Natural killer cell (primary cell): ENCODE data around the gene RNASE13. TPM values are rescaled to one million over a fixed set of nuclear protein-coding genes. Genes with fewer than 3 reads are reported as not detected.

Source experiments
- ATAC-seq, 3 donors: fragments of 150-1000 bp in 2 of 3; fragments of 200-7000 bp in 1 of 3; cut with Tn5 transposase; 1 replicate in 1 of 3; 2 replicates in 2 of 3; pipeline ENCODE4 v1.10.0; 2021; ENCODE audit warnings: mild to moderate bottlenecking in 2 of 3, moderate library complexity in 2 of 3
- DNase-seq, 2 donors: peaks; one replicate each; pipeline versions ENCODE4 v3.0.0 to v3.0.0-alpha.2; 2013 to 2021; ENCODE audit warnings: mixed read lengths in 1 of 2
- H3K27ac ChIP-seq: one replicate; pipeline ENCODE4 v1.5.1; 2013; ENCODE audit warnings: mild to moderate bottlenecking, low read length
- H3K27me3 ChIP-seq: one replicate; pipeline ENCODE4 v1.6.1; 2013; ENCODE audit warnings: low read length; ENCODE audit not compliant: control insufficient read depth, insufficient read depth
- H3K36me3 ChIP-seq: one replicate; pipeline ENCODE4 v1.6.1; 2013; ENCODE audit warnings: low read length; ENCODE audit not compliant: control insufficient read depth, insufficient read depth
- H3K4me1 ChIP-seq: one replicate; pipeline ENCODE4 v1.6.1; 2013; ENCODE audit warnings: low read length; ENCODE audit not compliant: control insufficient read depth, insufficient read depth
- H3K4me3 ChIP-seq: one replicate; pipeline ENCODE4 v1.5.1; 2013; ENCODE audit warnings: low read length
- H3K9me3 ChIP-seq: one replicate; pipeline ENCODE4 v1.6.1; 2013; ENCODE audit warnings: low read length; ENCODE audit not compliant: control insufficient read depth, insufficient read depth
- H3K27ac Mint-ChIP-seq, 2 donors: one replicate each; pipeline ENCODE4 v1.8.0; 2022; ENCODE audit warnings: mild to moderate bottlenecking in 2 of 2, mixed read lengths in 2 of 2, moderate library complexity in 1 of 2
- H3K27me3 Mint-ChIP-seq, 2 donors: one replicate each; pipeline ENCODE4 v1.8.0; 2022; ENCODE audit warnings: low read depth in 2 of 2, mixed read lengths in 2 of 2
- H3K36me3 Mint-ChIP-seq: one replicate; pipeline ENCODE4 v1.8.0; 2022; ENCODE audit warnings: mixed read lengths
- H3K4me1 Mint-ChIP-seq, 2 donors: one replicate each; pipeline ENCODE4 v1.8.0; 2022; ENCODE audit warnings: mixed read lengths in 2 of 2
- H3K4me3 Mint-ChIP-seq: one replicate; pipeline ENCODE4 v1.8.0; 2022; ENCODE audit warnings: mild to moderate bottlenecking, moderate library complexity, mixed read lengths
- H3K9me3 Mint-ChIP-seq, 2 donors: one replicate each; pipeline ENCODE4 v1.8.0; 2022; ENCODE audit warnings: mixed read lengths in 2 of 2
- WGBS: methylation state at CpG from one replicate; pipeline ENCODE4 v1.1.7; 2013; ENCODE audit warnings: missing lambda C conversion rate; ENCODE audit not compliant: insufficient coverage; 5-methylcytosine and 5-hydroxymethylcytosine counted together
- intact Hi-C: fragments of 100-400 bp; cut with micrococcal nuclease; formaldehyde crosslinking; loops from one replicate; pipeline ENCODE4 v1.14.2; 2022
- total RNA-seq, 4 donors: library from RNA; stranded (reverse); fragments of 120-200 nt in 1 of 4; gene quantifications; one replicate each; pipeline versions ENCODE4 v1.2.3 to v1.2.4, GENCODE V29; 2013 to 2022
- TF ChIP-seq, protein P1 (sequence below): fragments of 200-600 bp; IDR thresholded peaks from one replicate; pipeline ENCODE4 v1.8.0; 2022; ENCODE audit warnings: antibody characterized with exemption

RNASE13 gene
- total RNA-seq, 3 donors from 2014 or later (not counting 1 experiment from before 2014, with no cell fraction given) = not detected

DNA sequence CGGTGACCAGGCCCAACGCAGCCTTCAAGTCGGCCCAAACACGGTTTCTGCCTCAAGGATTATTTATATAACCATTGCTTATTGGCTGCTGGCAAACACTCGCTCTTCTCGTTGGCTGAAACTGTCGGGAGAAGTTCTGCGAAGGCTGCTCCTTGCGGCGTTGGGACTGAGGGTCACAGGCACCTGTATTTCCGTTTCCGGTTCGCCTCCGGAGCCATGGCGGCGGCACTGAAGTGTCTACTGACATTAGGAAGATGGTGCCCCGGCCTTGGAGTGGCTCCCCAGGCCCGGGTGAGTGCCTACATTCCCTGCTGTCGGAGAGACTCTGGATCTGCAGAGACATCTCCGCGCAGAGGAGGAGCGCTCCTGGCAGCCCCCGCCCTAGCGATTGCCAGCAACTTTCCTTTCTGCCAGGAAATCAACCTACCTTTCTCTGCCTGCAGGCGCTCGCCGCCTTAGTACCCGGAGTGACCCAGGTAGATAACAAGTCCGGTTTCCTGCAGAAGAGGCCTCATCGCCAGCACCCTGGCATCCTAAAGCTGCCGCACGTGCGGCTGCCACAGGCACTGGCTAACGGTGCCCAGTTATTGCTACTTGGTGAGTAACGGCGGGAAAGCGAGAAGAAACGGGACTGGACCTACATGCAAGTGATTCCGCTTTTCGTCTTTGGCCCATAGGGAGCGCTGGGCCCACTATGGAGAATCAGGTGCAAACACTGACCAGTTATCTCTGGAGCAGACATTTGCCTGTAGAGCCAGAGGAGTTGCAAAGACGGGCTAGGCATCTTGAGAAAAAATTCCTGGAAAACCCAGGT is 44.6 kb downstream of the RNASE13 start, which contains the start of gene METTL17:
Gene METTL17 (plus strand): TSS at position 194 of the 814 bp plus-strand sequence. CDS start 23 bp downstream, at position 217.
- Histone ChIP-seq H3K27me3 (no peaks in the 10 kb centered on the region), H3K27ac (peak within 1 kb of the TSS; percentile 58), H3K36me3 (peaks cover 29% of the 10 kb centered on the region), H3K4me1 (peaks cover 16% of the 10 kb centered on the region), H3K9me3 (no peaks in the 10 kb centered on the region), H3K4me3 (peak within 1 kb of the TSS; percentile 74)
- Mint-ChIP-seq H3K27ac (peak within 1 kb of the TSS; percentile 78 to 88), H3K9me3 (no peaks in the 10 kb centered on the region), H3K4me3 (peak within 1 kb of the TSS; percentile 91), H3K4me1 (peaks cover 22 to 31% of the 10 kb centered on the region in 2 donors), H3K36me3 (peaks cover 6% of the 10 kb centered on the region), H3K27me3 (no peaks in the 10 kb centered on the region)
- DNase-seq = peak; percentile 62 to 94
- intact Hi-C loops = no loop called here
- under 1% methylated on average over 41 of the region's 42 CpGs for WGBS
- TF ChIP-seq, protein P1, sequence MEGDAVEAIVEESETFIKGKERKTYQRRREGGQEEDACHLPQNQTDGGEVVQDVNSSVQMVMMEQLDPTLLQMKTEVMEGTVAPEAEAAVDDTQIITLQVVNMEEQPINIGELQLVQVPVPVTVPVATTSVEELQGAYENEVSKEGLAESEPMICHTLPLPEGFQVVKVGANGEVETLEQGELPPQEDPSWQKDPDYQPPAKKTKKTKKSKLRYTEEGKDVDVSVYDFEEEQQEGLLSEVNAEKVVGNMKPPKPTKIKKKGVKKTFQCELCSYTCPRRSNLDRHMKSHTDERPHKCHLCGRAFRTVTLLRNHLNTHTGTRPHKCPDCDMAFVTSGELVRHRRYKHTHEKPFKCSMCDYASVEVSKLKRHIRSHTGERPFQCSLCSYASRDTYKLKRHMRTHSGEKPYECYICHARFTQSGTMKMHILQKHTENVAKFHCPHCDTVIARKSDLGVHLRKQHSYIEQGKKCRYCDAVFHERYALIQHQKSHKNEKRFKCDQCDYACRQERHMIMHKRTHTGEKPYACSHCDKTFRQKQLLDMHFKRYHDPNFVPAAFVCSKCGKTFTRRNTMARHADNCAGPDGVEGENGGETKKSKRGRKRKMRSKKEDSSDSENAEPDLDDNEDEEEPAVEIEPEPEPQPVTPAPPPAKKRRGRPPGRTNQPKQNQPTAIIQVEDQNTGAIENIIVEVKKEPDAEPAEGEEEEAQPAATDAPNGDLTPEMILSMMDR = no peak
- ATAC-seq = peak; percentile 90 to 94 (median 93)

DNA sequence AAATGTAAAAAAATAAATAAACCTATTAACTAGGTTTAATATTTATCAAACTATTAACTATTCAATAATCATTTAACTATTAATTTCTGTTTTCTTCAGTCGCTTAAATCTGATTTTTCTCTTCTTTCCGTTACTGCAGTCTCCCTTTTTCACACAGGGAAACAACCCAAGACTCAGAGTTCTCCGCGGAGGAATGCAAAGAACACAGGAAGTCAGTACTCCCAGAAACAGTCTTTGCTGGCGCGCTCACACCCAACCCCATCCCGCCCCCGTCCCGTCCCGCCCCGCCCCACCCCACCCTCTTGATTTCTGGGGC is 45.2 kb downstream of the RNASE13 start:
- Mint-ChIP-seq H3K27me3 (peaks cover 0 to 2% of the 10 kb centered on the region in 2 donors), H3K4me1 (peaks cover 22 to 28% of the 10 kb centered on the region in 2 donors), H3K4me3 (peak overlapping the region; percentile 91), H3K9me3 (no peaks in the 10 kb centered on the region), H3K27ac (peak overlapping the region; percentile 78 to 88), H3K36me3 (peaks cover under 1% of the 10 kb centered on the region)
- WGBS = 3% methylated on average over 6 of the region's 11 CpGs
- peaks cover 23% of the 10 kb centered on the region for H3K36me3 ChIP-seq
- H3K4me1 ChIP-seq = peaks cover 16% of the 10 kb centered on the region
- no peaks in the 10 kb centered on the region for H3K27me3 ChIP-seq
- TF ChIP-seq, protein P1 = no peak
- peak overlapping the region; percentile 58 for H3K27ac ChIP-seq
- ATAC-seq (no peak), DNase-seq (no peak)
- intact Hi-C loops = no loop called here
- no peaks in the 10 kb centered on the region for H3K9me3 ChIP-seq
- peak overlapping the region; percentile 74 for H3K4me3 ChIP-seq

DNA sequence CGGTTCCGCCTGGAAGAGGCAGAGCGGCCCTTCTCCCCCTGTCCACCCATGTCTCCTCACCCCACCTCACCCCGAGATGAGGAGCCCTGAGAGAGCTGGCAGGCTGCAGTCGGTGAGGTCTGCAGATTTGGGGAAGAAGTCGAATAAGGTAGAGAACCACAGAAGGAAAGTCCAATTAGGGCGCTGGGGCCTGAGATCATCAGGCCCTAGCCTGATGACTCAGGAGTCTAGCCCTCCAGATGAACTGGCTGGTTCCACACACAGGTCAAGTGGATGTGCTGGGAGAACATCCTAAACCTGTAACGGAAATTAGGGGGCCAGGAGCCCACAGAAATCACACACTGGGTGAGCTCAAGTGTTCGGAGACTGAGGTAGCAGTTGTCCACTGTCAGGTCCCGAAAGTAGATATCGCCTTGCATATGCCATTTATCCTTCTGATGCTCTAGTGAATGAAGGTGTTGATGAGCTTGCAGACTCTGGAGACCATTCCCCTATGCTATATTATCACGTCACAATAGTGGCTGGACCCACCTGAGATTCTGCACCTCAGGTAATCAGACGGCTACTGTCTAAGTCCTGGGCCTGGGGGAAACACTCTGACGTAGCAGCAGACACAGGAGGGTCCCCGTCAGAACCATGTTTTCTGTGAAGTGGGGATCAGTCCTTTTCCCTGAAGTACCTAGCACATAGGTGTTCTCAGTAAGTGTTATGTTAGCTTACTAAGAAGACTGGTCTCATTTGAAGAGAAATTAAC is 45.7 kb downstream of the RNASE13 start:
- Histone ChIP-seq H3K36me3 (peaks cover 18% of the 10 kb centered on the region), H3K27ac (peak overlapping the region; percentile 58), H3K4me3 (peak overlapping the region; percentile 74), H3K27me3 (no peaks in the 10 kb centered on the region), H3K4me1 (peaks cover 16% of the 10 kb centered on the region), H3K9me3 (no peaks in the 10 kb centered on the region)
- intact Hi-C loops = no loop called here
- Mint-ChIP-seq H3K27ac (no peak overlapping the region), H3K36me3 (no peaks in the 10 kb centered on the region), H3K9me3 (no peaks in the 10 kb centered on the region), H3K4me3 (no peak overlapping the region), H3K4me1 (peaks cover 22 to 27% of the 10 kb centered on the region in 2 donors), H3K27me3 (peaks cover 0 to 7% of the 10 kb centered on the region in 2 donors)
- TF ChIP-seq, protein P1 = no peak
- peak in 1 of 2 donors; percentile 18 for DNase-seq
- WGBS = 82% methylated on average over 15 of the region's 15 CpGs
- no peak for ATAC-seq
